ENCODE results near the gene COPE. TPM values are rescaled to one million over a fixed set of nuclear protein-coding genes. Genes with fewer than 3 reads are reported as not detected.
"Not testable (repeated sequence)": the region's sequence is repeated elsewhere in the genome, so short reads cannot be mapped to it uniquely, and the experiment has no call there.

The COPE gene
- 287 and 295 TPM in 2 replicates for total RNA-seq

DNA sequence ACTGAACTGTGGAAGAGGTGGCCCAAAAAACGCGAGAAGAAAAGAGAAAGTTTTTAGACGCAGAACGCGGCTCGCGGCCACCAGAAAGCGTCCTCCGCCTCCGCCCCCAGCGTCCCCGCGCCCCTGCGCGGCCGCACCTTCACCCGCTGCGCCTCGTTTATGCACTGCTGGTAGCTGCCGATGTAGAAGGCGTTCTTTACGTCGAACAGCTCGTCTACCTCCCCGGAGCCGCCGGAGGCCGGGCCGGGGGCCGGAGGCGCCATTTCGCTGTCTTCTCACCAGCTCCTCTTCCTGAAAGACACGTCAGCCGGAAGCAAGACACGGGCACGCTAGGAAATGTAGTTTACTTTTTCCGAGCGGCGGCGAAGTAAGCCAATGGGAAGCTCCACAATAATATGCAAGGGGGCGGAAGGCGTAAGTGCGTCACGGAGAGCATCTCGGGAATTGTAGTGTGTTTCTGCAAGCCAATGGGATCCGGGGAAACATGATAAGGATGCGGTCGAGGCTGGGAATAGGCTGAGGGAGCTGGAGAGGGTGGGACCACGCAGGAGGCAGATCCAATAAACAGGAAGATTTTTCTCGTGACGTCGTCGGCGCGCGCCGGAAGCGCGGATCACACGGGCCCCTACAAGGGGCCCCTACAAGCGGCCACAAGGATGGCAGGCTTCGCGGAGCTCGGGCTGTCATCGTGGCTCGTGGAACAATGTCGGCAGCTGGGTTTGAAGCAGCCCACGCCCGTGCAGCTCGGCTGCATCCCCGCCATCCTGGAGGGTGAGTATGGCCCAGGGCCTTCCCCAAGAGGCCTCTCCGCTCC is at the start of gene COPE, which contains the start of gene DDX49:
Gene COPE (minus strand): TSS at position 302 of the 814 bp plus-strand sequence. CDS start 39 bp downstream, at position 263.
Gene DDX49 (plus strand): TSS at position 630 of the 814 bp plus-strand sequence. CDS start 27 bp downstream, at position 657.
- intact Hi-C loops (cut with micrococcal nuclease): loop anchor here (1.0 to 5.0 kb wide), 14 partner anchors 13 to 401 kb away; partner anchors contain the start of genes ARMC6, BORCS8, CRTC1 and ELL

DNA sequence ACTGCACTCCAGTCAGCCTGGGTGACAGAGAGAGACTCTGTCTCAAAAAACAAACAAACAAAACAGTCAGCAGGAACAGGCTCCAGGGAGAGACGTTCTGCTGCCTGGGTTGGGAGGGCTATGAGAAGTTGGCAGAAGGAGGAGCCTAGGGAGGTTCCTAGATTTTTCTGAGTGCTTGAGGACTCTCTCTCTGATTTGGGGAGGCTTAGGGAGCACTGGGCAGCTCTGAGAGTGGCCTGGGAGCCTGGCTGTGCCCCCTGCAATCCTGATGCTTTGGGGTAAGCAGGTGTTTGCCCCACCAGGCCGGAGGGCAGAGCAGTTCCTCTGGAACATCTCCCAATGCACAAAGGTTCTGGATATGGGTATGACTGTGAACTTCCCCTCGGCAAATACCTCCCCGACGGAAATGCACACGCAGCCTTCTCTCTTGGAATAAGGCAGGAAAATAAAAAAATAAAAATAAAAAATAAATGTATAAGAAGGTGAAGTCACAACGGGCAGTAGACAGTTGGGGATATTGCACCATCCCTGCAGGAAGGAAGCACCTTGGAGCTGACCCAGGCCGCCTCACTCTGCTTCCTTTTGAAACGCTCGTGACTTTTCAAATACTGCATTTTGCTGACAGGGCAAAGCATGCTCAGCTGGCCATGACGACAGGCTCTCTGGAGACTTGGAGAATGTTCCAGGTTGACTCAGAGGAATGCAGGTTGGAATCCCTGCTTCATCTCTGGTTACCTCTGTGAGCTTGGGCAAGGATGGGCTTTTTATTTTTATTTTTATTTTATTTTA is 48.4 kb upstream of the COPE start:
- intact Hi-C loops (cut with micrococcal nuclease): no loop called here

DNA sequence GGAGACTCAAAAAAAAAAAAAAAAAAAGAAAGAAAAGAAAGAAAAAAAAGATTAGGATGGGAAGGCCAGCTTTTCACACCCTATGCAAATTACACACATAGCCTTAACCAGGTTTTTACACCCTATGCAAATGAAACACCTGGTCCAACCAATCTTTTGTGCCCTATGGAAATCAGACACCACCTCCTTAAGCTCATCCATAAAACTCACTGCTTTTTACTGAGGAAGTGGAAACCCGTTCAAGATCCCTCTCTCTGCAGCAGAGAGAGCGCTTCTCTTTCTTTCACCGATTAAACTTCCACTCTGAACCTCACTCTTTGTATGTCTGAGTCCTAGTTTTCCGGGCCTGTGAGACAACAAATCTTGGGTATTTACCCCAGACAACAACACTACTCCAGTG is 47.1 kb upstream of the COPE start:
- intact Hi-C loops (cut with micrococcal nuclease): no loop called here

DNA sequence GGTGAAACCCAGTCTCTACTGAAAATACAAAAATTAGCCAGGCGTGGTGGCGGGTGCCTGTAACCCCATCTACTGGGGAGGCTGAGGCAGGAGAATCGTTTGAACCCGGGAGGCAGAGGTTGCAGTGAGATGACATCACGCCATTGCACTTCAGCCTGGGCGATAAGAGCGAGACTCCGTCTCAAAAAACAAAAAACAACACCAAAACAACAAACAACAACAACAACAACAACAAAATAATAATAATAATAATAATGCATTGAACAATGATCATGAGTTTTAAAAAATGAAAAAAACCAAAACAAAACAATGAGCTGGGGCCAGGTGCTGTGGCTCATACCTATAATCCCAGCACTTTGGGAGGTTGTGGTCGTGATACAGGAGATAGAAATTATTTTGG is 44.9 kb upstream of the COPE start:
- intact Hi-C loops (cut with micrococcal nuclease): no loop called here

DNA sequence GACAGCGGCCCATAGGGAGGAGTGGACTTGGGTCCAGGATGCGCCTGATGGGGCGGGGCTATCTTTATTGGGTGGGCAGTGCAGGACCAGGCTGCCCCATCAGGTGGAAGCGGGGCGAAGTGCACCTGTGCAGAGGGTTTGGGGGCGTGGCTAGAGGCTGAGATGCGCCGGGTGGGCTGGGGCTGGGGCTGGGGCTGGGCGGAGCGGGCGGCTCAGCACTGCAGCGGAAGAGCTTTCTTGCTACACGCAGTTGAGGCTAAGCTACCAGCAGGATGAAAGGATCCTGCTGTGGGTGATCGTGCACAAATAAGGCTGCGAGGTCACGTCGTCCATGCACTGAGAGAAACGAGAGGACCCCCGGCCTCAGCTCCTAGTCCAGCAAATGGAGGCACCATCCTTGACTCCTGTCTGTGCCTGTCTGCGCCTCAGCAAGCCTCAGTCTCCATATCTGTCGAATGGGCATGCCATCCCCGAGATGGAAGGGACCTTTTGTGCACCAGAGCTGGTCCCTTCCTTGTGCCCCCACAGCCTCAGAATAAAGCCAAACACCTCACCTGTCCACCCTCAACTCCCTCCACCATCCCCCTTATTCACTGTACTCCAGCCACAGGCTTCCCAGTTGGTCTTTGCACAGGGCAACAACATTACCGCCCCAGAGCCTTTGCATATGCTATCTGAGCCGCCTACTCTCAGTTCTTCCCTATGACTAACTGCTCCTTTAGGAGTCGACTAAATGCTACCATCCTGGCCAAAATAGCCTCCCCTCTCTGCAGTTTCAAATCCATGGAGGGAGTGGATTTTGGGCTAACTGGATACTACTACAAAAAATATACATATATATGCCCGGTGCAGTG is 42.8 kb upstream of the COPE start:
- intact Hi-C loops (cut with micrococcal nuclease): no loop called here

DNA sequence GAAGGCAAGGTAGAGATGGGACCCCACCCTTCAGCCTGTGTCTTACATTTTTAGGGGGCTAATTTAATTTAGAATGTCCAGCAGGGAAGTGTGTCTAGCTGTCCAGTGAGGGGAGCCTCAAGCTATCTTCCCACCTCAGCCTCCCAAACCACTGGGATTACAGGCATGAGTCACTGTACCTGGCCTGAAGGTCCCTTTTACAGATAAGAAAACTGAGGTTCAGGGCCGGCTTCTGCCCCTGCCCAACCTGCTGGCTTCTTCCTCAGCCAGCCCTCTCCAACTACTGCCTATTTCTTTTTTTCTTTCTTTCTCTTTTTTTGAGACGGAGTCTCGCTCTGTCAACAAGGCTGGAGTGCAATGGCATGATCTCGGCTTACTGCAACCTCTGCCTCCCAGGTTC is 41.2 kb upstream of the COPE start:
- intact Hi-C loops (cut with micrococcal nuclease): no loop called here

DNA sequence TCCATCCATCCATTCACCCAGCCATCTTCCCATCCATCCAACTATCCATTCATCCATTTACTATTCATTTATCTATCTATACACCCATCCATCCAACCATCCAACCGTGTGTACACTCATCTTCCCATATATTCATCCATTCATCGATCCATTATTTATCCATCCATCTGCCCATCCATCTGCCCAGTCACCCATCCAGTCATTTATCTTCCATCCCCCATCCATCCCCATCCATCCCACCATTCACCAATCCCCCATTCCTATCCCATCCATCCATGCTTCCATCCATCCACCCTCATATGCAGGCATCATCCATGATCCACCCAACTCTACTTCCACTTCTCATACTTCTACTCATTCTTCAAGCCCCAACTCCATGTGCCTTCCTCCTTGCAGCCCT is 35.9 kb upstream of the COPE start:
- intact Hi-C loops (cut with micrococcal nuclease): no loop called here

DNA sequence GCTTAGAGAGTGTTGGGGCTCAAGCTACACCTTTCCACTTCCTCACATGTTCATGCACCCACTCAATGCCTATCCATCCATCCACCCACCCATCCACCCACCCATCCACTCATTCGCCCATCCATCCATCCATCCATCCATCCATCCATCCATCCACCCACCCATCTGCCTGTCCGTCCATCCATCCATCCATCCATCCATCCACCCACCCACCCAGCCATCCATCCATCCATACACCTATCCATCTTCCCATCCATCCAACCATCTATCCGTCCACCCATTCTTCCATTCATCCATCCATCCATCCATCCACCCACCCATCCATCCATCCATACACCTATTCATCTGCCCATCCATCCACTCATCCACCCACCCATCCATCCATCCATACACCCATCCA is 34.9 kb upstream of the COPE start:
- intact Hi-C loops (cut with micrococcal nuclease): no loop called here

DNA sequence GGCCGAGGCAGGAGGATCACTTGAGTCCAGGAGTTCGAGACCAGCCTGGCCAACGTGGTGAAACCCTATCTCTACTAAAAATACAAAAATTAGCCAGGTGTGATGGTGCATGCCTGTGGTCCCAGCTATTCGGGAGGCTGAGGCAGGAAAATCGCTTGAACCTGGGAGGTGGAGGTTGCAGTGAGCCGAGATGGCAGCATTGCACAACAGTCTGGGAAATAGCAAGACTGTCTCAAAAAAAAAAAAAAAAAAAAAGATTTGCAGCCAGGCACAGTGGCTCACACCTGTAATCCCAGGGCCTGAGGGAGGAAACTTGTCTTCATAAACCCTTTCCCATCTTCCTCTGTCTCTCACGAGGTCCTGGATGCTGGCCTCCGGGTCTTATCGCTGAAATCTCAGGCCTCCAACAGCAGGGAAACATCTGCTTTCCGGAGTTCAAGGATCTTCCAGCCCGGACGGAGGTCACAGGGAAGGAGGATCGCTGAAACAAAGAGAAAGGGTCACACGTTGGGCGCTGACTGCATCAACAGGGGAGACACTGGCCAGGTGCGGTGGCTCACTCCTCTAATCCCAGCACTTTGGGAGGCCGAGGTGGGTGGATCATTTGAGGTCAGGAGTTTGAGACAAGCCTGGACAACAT is 33.3 kb upstream of the COPE start:
- intact Hi-C loops (cut with micrococcal nuclease): not testable (repeated sequence)

DNA sequence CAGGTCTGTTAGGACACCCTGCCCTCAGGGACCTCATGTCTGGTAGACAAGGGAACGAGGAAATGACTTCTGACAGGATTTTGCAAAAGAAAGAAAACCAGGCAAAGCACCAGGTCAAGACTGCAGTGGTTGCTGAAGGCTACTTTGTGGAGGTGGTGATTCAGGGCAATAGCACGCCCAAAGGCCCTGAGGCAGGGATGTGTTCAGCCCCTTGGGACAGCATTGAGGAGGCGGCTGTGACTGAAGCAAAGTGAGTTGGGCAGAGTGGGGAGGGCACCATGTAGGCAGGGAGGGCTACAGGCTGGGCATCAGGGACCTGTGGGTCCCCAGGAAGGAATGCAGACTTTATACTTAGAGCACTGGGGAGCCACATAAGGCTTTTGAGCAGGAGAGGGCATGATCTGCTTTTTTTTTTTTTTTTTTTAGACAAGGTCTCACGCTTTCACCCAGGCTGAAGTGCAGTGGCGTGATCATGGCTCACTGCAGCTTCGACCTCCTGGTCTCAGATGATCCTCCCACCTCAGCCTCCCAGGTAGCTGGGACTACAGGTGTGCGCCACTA is 32.6 kb upstream of the COPE start:
- intact Hi-C loops (cut with micrococcal nuclease): no loop called here

DNA sequence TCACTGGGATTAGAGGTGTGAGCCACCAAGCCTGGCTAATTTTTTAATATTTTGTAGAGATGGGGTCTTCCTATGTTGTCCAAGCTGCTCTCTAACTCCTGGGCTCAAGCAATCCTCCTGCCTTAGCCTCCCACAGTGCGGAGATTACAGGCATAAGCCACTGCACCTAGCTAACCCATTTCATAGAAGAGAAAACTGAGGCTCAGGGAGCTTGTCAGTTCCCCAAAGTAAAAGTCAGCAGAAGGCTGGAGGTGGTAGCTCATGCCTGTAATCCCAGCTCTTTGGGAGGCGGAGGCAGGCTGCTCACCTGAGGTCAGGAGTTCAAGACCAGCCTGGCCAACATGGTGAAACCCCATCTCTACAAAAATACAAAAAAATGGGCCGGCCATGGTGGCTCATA is 30.7 kb upstream of the COPE start:
- intact Hi-C loops (cut with micrococcal nuclease): no loop called here

DNA sequence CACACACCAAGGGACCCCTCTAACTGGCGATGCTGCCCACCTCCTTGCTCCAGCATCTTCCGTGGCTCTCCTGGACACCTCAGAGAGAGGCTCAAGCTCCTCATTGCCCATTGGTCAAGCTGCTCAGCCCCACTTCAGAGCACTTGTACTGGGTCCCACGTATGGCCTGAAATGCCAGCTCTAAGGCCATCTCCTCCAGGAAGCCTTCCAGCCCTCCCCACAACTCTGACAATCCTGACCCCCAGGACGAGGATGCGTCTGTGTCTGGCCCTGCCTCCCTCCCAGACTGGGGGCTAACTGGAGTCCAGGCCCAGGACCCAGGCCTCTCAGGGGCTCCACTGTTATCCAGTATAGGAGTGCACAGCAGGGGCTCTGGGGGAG is 29.8 kb upstream of the COPE start:
- intact Hi-C loops (cut with micrococcal nuclease): no loop called here

DNA sequence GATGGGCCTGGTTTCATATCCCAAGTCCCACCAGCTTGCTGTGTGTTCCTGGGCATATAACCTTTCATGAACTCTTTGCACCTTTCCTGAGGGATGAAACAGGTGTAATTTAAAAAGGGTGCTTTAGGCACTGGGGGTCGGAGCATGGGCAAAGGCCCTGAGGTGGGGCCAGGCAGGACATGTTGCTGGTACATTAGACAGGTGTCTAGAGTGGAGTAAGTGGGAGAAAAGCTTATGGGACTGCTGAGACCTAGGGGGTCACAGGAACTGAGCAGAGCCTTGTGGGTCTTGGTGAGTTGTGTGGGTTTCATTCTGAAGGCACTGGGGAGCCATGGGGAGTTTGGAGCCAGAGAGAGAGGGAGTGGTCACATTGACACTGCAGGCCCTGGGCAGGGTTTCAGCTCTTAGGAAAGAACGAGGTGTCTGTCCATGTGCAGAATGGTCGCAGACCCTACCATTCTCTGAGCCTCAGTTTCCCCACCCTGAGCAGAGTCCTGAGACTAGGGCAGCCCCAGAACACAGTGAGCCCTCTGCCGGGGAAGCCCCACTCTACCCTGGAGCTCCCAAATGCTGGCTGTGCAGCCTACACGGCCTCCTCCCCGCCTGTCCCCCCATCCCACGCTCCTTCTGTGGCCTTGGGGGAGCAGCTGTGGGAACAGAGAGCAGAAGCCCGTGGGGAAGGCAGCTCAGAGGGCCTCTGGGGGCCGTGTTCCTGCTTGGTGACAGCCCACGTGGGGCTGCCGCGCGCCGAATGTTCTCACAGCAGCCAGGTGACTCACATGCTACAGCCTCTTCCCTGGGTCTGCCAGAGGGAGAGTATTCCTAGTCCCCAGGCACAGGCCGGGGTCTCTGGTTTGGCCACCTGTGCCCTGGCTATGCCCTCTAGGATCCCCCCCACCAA is 29.1 kb upstream of the COPE start:
- intact Hi-C loops (cut with micrococcal nuclease): no loop called here

DNA sequence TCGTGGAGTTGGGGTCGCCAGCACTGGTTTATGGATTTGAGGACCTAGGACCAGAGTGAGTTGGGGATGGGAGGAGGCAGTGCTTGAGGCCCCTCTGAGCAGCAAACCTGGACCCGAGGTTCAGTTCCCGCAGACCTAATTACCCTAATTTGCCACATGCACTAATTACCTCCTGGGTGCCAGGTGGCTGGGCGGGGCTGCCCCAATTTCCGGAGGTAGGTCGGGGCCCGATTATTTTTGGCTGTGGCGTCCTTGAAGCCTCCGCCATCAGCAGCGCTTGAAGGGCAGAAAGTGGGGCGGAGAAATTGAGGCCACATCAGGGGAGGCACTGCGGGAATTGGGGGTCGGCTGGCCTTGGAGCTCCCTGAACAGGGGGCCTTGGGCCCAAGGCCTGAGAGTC is 27.7 kb upstream of the COPE start:
- intact Hi-C loops (cut with micrococcal nuclease): no loop called here

DNA sequence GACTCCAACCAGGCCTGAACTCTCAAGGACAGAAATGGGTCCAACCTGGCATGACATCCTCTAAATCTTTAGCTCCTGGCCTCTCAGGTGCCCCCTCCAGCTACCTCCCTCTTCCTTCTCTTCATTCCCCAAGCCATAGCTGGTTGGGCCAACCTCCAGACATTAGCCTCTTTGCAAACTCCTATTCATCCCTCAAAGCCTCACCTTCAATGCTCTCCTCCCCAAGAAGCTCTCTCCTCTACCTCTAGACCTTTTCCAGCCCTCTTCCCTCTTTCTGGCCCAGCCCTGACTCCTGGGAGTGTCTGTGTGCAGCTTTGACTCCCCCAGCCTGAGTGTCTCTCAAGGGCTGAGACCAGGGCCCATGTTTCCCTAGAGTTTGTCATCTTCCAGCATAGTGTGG is 27.1 kb upstream of the COPE start:
- intact Hi-C loops (cut with micrococcal nuclease): no loop called here

DNA sequence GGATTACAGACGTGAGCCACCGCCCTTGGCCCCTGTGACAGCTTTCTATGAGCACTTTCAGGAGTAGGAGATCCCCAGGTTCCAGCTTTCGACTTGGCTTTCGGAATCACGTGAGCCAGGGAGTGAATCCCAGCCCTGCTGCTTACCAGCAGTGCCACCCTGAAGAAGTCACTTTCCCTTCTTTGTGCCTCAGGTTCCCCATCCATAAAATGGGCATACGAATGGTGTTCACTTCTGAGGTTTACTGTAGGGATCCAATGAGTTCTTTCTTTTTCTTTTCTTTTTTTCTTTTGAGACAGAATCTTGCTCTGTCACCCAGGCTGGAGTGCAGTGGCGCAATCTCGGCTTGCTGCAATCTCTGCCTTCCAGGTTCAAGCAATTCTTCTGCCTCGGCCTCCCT is 26.1 kb upstream of the COPE start:
- intact Hi-C loops (cut with micrococcal nuclease): no loop called here

DNA sequence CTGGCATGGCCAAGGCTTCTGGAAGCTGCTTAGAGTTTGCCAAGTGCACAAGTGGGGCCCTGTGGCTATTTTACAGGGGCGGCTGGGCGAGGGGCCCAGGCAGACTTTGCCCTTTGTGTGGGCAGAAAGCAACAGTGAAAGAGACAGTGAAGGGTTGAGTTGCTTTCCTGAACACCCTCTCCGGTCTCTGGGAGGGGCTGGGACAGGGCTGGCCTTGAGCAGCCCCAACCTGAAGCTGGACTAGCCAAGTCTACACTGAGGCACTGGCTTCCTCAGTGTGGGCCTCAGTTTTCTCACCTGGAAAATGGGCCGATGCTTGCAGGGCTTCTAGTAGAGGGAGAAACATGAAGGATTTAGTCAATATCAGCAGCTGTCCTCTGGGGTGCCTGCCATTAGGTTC is 24.3 kb upstream of the COPE start:
- intact Hi-C loops (cut with micrococcal nuclease): no loop called here

DNA sequence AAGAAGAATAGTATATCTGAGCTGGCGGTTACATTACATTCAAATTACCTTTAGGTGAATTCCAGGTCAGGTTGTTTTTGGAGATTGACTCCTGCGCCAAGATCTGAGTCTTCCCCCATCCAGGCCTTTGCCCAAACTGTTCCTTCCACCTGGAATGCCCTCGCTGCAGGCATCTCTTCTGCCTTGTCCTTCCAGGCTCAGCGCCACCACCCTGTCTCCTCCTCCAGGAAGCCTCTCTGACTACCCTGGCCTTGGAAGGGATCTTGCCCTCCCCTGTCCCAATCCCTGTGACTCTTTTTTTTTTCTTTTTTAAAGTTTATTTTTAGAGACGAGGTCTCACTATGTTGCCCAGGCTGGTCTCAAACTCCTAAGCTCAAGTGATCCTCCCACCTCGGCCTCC is 23.5 kb upstream of the COPE start:
- intact Hi-C loops (cut with micrococcal nuclease): no loop called here

DNA sequence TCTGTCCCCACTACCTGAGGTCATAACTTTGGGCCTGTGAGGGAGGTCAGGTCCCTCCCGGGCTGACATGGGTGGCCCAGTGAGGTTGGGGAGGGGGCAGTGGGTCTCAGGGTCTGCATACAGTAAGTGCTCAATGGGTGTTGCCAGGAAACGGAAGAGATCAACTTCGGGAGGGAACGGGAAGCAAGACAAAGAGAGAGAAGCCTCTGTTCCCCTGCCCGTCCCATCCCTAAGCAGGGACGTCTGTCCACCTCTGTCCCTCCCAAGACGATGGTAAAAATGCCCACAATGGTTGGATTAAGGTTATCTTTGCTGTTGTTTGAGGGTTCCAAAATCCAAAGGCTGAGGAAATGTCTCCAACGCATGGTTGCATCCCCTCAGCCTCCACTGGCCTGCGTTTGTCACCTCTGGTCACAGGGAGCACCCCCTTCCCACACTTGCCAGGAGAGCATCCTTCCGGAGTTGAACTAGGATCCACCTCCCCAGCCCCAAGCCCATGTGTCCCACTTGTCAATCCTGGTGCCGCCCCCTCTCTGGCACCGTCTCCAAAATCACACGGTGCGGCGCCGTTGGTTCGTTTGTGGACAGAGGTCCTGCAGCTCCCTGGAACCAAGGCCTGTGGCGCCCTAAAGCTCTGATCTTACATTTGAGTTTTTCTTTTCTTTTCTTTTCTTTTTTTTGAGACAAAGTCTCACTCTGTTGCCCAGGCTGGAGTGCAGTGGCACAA is 22.6 kb upstream of the COPE start:
- intact Hi-C loops (cut with micrococcal nuclease): loop anchor here (1.0 to 2.0 kb wide), 2 partner anchors 9 to 23 kb away; partner anchors contain the start of genes COPE and DDX49

Measured in T-helper 1 cell treated with Interleukin-12 subunit alpha and Interleukin-12 subunit beta and Interleukin-4 antibody, amounts not matched to agents 30 ng/mL and 1 ng/mL, for 36 hours (primary cell).